ENCODE measurements around the gene SNRPB2. TPM values are rescaled to one million over a fixed set of nuclear protein-coding genes. Genes with fewer than 3 reads are reported as not detected.

The SNRPB2 gene
- polyA plus RNA-seq, 3 donors: 25.2 to 66.3 (median 62.3) TPM

GRCh38 chr20:16745204-16745603, 15.4 kb downstream of the SNRPB2 start:
- H3K4me1 ChIP-seq (ENCODE audit: control insufficient read depth in 1 of 2, insufficient read depth in 2 of 2, low read length in 2 of 2): no peaks in the 10 kb centered on the region
- H3K36me3 Mint-ChIP-seq: peaks cover 22 to 26% of the 10 kb centered on the region in 2 donors
- WGBS (ENCODE audit: insufficient coverage): 96% methylated on average over 5 of the region's 5 CpGs
- H3K79me2 ChIP-seq (ENCODE audit: insufficient read depth, low read length): no peaks in the 10 kb centered on the region
- H3K36me3 ChIP-seq (replicated peaks in 1 of 2; ENCODE audit: control insufficient read depth in 1 of 2, insufficient read depth in 2 of 2, low read length in 2 of 2): peaks cover 12 to 25% of the 10 kb centered on the region in 2 donors
- no peak for TF ChIP-seq CTCF (IDR thresholded peaks at IDR 0.05)
- intact Hi-C loops (cut with micrococcal nuclease): no loop called here
- no peak overlapping the region for H3K27ac ChIP-seq (ENCODE audit: low read depth in 1 of 2, low read length in 2 of 2)
- H3K27me3 ChIP-seq (ENCODE audit: control insufficient read depth in 2 of 2, insufficient read depth in 2 of 2, low read length in 2 of 2): peaks cover 0 to 15% of the 10 kb centered on the region in 2 donors
- no peaks in the 10 kb centered on the region for H3K9me3 Mint-ChIP-seq
- no peak for DNase-seq
- peaks cover 9 to 19% (median 18%) of the 10 kb centered on the region in 3 donors for H3K27me3 Mint-ChIP-seq (ENCODE audit: low read depth in 3 of 3)
- H3K4me2 ChIP-seq (replicated peaks; ENCODE audit: extremely low read depth, low read length, poor library complexity, severe bottlenecking): no peak overlapping the region
- no peak overlapping the region for H2AFZ ChIP-seq (ENCODE audit: insufficient read depth, low read depth, low read length, poor library complexity, severe bottlenecking)
- no peak overlapping the region for H3K9ac ChIP-seq (ENCODE audit: insufficient read depth, low read length, poor library complexity, severe bottlenecking)
- no peaks in the 10 kb centered on the region for H3K4me1 Mint-ChIP-seq
- H4K20me1 ChIP-seq (ENCODE audit: insufficient read depth, low read length): no peaks in the 10 kb centered on the region
- H3K4me3 Mint-ChIP-seq: no peak overlapping the region
- no peak overlapping the region for H3K27ac Mint-ChIP-seq
- H3K9me3 ChIP-seq (replicated peaks in 1 of 2; ENCODE audit: control insufficient read depth in 1 of 2, insufficient read depth in 1 of 2, low read length in 2 of 2): no peaks in the 10 kb centered on the region
- H3K4me3 ChIP-seq (replicated peaks in 1 of 3; ENCODE audit: low read depth in 2 of 3, low read length in 3 of 3): no peak overlapping the region

- TF ChIP-seq CTCF (IDR thresholded peaks at IDR 0.05): no peak
- H3K4me3 Mint-ChIP-seq: no peak overlapping the region
- no peak for DNase-seq
- no peaks in the 10 kb centered on the region for H3K9me3 Mint-ChIP-seq
- Histone ChIP-seq H3K4me2 (replicated peaks; ENCODE audit: extremely low read depth, low read length, poor library complexity, severe bottlenecking) (no peak overlapping the region), H3K36me3 (replicated peaks in 1 of 2; ENCODE audit: control insufficient read depth in 1 of 2, insufficient read depth in 2 of 2, low read length in 2 of 2) (peaks cover 0 to 4% of the 10 kb centered on the region in 2 donors), H3K4me1 (ENCODE audit: control insufficient read depth in 1 of 2, insufficient read depth in 2 of 2, low read length in 2 of 2) (no peaks in the 10 kb centered on the region), H3K27ac (ENCODE audit: low read depth in 1 of 2, low read length in 2 of 2) (no peak overlapping the region), H3K9ac (ENCODE audit: insufficient read depth, low read length, poor library complexity, severe bottlenecking) (no peak overlapping the region), H2AFZ (ENCODE audit: insufficient read depth, low read depth, low read length, poor library complexity, severe bottlenecking) (no peak overlapping the region), H3K9me3 (replicated peaks in 1 of 2; ENCODE audit: control insufficient read depth in 1 of 2, insufficient read depth in 1 of 2, low read length in 2 of 2) (no peaks in the 10 kb centered on the region), H4K20me1 (ENCODE audit: insufficient read depth, low read length) (no peaks in the 10 kb centered on the region), H3K27me3 (ENCODE audit: control insufficient read depth in 2 of 2, insufficient read depth in 2 of 2, low read length in 2 of 2) (peaks cover 2 to 22% of the 10 kb centered on the region in 2 donors), H3K79me2 (ENCODE audit: insufficient read depth, low read length) (no peaks in the 10 kb centered on the region), H3K4me3 (replicated peaks in 1 of 3; ENCODE audit: low read depth in 2 of 3, low read length in 3 of 3) (no peak overlapping the region)
- peaks cover 9 to 27% (median 22%) of the 10 kb centered on the region in 3 donors for H3K27me3 Mint-ChIP-seq (ENCODE audit: low read depth in 3 of 3)
- no peak overlapping the region for H3K27ac Mint-ChIP-seq
- H3K4me1 Mint-ChIP-seq: no peaks in the 10 kb centered on the region
- intact Hi-C loops (cut with micrococcal nuclease): no loop called here
- 67% methylated on average over 1 of the region's 3 CpGs for WGBS (ENCODE audit: insufficient coverage)
- peaks cover 4 to 8% of the 10 kb centered on the region in 2 donors for H3K36me3 Mint-ChIP-seq
These were observed 17.5 kb downstream of the SNRPB2 start for GRCh38 chr20:16747291-16747811.
